Psoas muscle (tissue), 8 donors: Measurements from ENCODE around the gene BMP5. TPM values are rescaled to one million over a fixed set of nuclear protein-coding genes. Genes with fewer than 3 reads are reported as not detected.

Experiments
- ATAC-seq, 4 donors: fragments of 200-7000 bp; cut with Tn5 transposase; one replicate each; pipeline ENCODE4 v1.9.1; 2020; ENCODE audit warnings: moderate library complexity in 3 of 4, mild to moderate bottlenecking in 2 of 4
- DNase-seq, 2 donors: peaks; one replicate each; pipeline ENCODE4 v3.0.0-alpha.2; 2020
- H3K27ac ChIP-seq: fragments of 200-600 bp; one replicate; pipeline ENCODE4 v1.8.0; 2022
- H3K27me3 ChIP-seq, 3 donors: fragments of 200-600 bp in 1 of 3; one replicate each; pipeline versions ENCODE4 v1.6.1 to v1.8.0; 2013 to 2022; ENCODE audit warnings: low read length in 2 of 3, mild to moderate bottlenecking in 2 of 3, moderate library complexity in 1 of 3; ENCODE audit not compliant: insufficient read depth in 3 of 3
- H3K36me3 ChIP-seq, 2 donors: fragments of 200-600 bp in 1 of 2; one replicate each; pipeline versions ENCODE4 v1.6.1 to v1.8.0; 2013 to 2022; ENCODE audit warnings: low read depth in 1 of 2, mild to moderate bottlenecking in 1 of 2, moderate library complexity in 1 of 2; ENCODE audit not compliant: insufficient read depth in 1 of 2
- H3K4me1 ChIP-seq: fragments of 200-600 bp; one replicate; pipeline ENCODE4 v1.8.0; 2022
- H3K4me3 ChIP-seq: fragments of 200-600 bp; one replicate; pipeline ENCODE4 v1.8.0; 2022; ENCODE audit warnings: mild to moderate bottlenecking
- H3K9me3 ChIP-seq: fragments of 200-600 bp; one replicate; pipeline ENCODE4 v1.8.0; 2022
- CTCF ChIP-seq: fragments of 200-600 bp; IDR thresholded peaks from one replicate; pipeline ENCODE4 v1.8.0; 2022; ENCODE audit warnings: antibody characterized with exemption
- WGBS, 3 donors: extraction: QIAGEN DNeasy Blood & Tissue Kit; methylation state at CpG; one replicate each; pipeline versions ENCODE4 v1.1.6 to v1.1.7; 2013; 5-methylcytosine and 5-hydroxymethylcytosine counted together
- intact Hi-C, 2 donors: fragments of 100-400 bp; cut with DNase I; formaldehyde crosslinking; loops; one replicate each; pipeline versions ENCODE4 v1.11.0 to v1.14.2; 2022
- polyA plus RNA-seq, 3 donors: library from polyadenylated mRNA; stranded (reverse); fragments of 200-250 nt; gene quantifications; one replicate each; pipeline ENCODE4 v1.2.3, GENCODE V29; 2013
- total RNA-seq, 4 donors: library from RNA; stranded (reverse); fragmentation: NEBNext Ultra II Directional in 2 of 4; extraction: Animal tissue kit (Norgen Biotek cat#: 25700) in 2 of 4; gene quantifications; one replicate each; pipeline versions ENCODE4 v1.2.1 to v1.2.4, GENCODE V29; 2021 to 2023
- donor health status: healthy with polysubstance abuse.
- donor health status: DM: no; HTN: no; CAD: no; lungs with moderate emphysema.
- donor health status: Bipolar disorder and iron deficiency.
- donor health status: healthy.
- donor health status: DM: yes; HTN: yes; CAD: no.
- donor health status: DM: no; HTN: no; CAD: no.
- donor health status: DM: no; HTN: no; CAD: no.
- donor health status: DM: yes; HTN: yes; CAD: no.

Gene BMP5
- total and polyA plus RNA-seq, 7 donors = 0.76 to 3.5 (median 1.5) TPM

GRCh38 chr6:55882718-55883569, 7.6 kb upstream of the BMP5 start:
- DNase-seq = no peak
- Histone ChIP-seq H3K9me3 (no peaks in the 10 kb centered on the region), H3K27me3 (no peaks in the 10 kb centered on the region), H3K4me3 (no peak overlapping the region), H3K27ac (no peak overlapping the region), H3K4me1 (no peaks in the 10 kb centered on the region), H3K36me3 (no peaks in the 10 kb centered on the region)
- no peak for ATAC-seq
- intact Hi-C loops = no loop called here
- no peak for TF ChIP-seq CTCF
- WGBS, 3 donors = 77 to 85% (median 81%) methylated on average over 1 of the region's 1 CpG

GRCh38 chr6:55877283-55877682, 1.9 kb upstream of the BMP5 start:
- intact Hi-C loops = no loop called here
- peak overlapping the region; percentile 35 for H3K4me3 ChIP-seq
- H3K27me3 ChIP-seq = no peaks in the 10 kb centered on the region
- H3K27ac ChIP-seq = no peak overlapping the region
- H3K36me3 ChIP-seq = no peaks in the 10 kb centered on the region
- no peak for TF ChIP-seq CTCF
- DNase-seq = no peak
- 55 to 70% (median 57%) methylated on average over 3 of the region's 3 CpGs for WGBS, 3 donors
- no peak for ATAC-seq
- no peaks in the 10 kb centered on the region for H3K9me3 ChIP-seq
- H3K4me1 ChIP-seq = no peaks in the 10 kb centered on the region

- no peaks in the 10 kb centered on the region for H3K4me1 ChIP-seq
- no peaks in the 10 kb centered on the region for H3K36me3 ChIP-seq
- TF ChIP-seq CTCF = no peak
- H3K27ac ChIP-seq = no peak overlapping the region
- H3K27me3 ChIP-seq = no peaks in the 10 kb centered on the region
- 74 to 84% (median 82%) methylated on average over 6 of the region's 6 CpGs for WGBS, 3 donors
- intact Hi-C loops = no loop called here
- DNase-seq = no peak
- H3K4me3 ChIP-seq = peak overlapping the region; percentile 35
- no peak for ATAC-seq
- no peaks in the 10 kb centered on the region for H3K9me3 ChIP-seq
These were observed 1.1 kb downstream of the BMP5 start for GRCh38 chr6:55874316-55874715.

GRCh38 chr6:55872866-55873265, 2.5 kb downstream of the BMP5 start:
- Histone ChIP-seq H3K27ac (no peak overlapping the region), H3K9me3 (no peaks in the 10 kb centered on the region), H3K4me3 (peak overlapping the region; percentile 35), H3K36me3 (no peaks in the 10 kb centered on the region), H3K4me1 (no peaks in the 10 kb centered on the region), H3K27me3 (no peaks in the 10 kb centered on the region)
- TF ChIP-seq CTCF = no peak
- WGBS, 3 donors = 38 to 52% (median 48%) methylated on average over 3 of the region's 3 CpGs
- intact Hi-C loops = no loop called here
- DNase-seq (no peak), ATAC-seq (no peak)
